Body of pancreas (tissue), 4 donors: ENCODE measurements around the gene RASSF6.

Experiments used
- CTCF ChIP-seq, 7 experiments: fragments of 450-650 bp in 4 of 7; fragments of 200-600 bp in 3 of 7; sonication (generic) in 3 of 7; IDR thresholded peaks; one replicate each; pipeline ENCODE4 v1.5.1; 2016 to 2019; ENCODE audit warnings: antibody characterized with exemption in 7 of 7
- POLR2A ChIP-seq, 3 donors: fragments of 450-650 bp; IDR thresholded peaks; one replicate each; pipeline ENCODE4 v1.6.1; 2016; ENCODE audit warnings: antibody characterized with exemption in 3 of 3, mild to moderate bottlenecking in 2 of 3

DNA sequence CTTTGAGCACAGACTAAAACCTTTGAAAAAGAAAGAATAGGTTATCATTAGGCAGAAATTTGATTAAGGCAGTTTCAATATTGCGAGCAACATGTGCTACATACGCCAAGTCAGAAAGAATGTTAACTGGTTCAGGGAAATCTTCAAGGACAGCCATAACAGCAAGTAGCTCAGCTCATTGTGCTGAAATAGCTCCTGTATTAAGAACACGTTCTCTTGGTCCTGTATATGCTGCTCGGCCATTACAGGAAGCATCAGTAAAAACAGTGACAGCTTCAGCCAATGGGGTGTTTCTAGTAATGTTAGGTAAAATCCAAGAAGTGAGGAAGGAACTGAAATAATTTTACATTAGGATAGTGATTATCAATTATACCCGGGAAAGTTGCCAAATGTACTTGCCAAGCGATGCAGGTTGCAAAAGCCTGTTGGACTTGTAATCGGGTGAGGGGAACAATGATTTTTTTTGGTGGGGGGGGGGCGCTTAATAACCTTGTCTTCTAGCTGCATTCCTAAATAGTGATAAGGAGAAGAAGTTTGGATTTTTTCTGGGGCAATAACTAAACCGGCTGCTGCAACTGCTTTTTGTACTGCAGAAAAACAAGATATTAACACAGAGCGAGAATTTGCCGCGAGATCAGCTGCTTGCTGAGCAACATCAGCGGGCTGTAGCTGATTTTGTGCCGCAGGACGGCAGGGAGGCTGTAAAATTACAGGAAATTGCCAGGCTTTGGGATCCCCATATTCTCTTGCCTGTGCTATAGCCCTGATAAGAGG is 49.4 kb upstream of the RASSF6 start:
- TF ChIP-seq CTCF (IDR thresholded peaks at IDR 0.05) (no peak), POLR2A (IDR thresholded peaks at IDR 0.05) (no peak)
